ENCODE data around the gene ALDH8A1. TPM values are rescaled to one million over a fixed set of nuclear protein-coding genes. Genes with fewer than 3 reads are reported as not detected.

Gene ALDH8A1
- total and polyA plus RNA-seq, 2 experiments from 2014 or later: 2.0 to 2.1 TPM

DNA sequence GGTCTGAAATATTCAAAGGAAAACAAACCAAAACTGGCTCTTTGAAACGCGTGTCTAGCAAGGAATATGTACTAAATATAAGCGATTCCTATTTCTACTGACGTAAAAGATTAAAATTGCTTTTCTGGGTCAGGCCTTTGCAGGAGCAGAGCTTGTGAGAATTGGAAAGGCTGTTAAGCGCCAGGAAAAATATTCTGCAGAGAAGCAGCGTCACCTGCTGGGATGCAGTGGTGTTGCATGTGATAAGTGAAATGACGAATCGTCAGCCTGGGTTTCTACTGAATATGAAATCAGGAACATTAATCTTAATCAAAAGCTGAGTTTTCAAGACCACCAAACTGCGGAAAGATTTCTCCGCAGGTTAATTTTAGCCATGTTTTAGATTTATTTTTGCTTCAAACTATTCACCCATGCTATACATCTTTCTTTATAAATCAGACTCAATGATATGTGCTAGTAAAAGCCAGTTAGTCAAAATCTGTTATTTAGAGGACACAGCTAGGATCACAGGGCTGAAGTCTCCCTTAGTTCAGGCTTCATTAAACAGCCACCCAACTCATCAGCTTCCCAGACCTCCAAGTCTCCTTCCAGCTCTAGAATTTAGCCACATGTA is 67.4 kb downstream of the ALDH8A1 start:
- TF ChIP-seq, protein P1, sequence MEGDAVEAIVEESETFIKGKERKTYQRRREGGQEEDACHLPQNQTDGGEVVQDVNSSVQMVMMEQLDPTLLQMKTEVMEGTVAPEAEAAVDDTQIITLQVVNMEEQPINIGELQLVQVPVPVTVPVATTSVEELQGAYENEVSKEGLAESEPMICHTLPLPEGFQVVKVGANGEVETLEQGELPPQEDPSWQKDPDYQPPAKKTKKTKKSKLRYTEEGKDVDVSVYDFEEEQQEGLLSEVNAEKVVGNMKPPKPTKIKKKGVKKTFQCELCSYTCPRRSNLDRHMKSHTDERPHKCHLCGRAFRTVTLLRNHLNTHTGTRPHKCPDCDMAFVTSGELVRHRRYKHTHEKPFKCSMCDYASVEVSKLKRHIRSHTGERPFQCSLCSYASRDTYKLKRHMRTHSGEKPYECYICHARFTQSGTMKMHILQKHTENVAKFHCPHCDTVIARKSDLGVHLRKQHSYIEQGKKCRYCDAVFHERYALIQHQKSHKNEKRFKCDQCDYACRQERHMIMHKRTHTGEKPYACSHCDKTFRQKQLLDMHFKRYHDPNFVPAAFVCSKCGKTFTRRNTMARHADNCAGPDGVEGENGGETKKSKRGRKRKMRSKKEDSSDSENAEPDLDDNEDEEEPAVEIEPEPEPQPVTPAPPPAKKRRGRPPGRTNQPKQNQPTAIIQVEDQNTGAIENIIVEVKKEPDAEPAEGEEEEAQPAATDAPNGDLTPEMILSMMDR (IDR thresholded peaks at IDR 0.05; ENCODE audit: low read depth, low read length): peak; percentile 96
- peak; percentile 57 to 92 for DNase-seq (ENCODE audit: low read depth in 1 of 2, low spot score in 1 of 2)
- Histone ChIP-seq H3K4me1 (ENCODE audit: low read depth) (no peaks in the 10 kb centered on the region), H3K27ac (no peak overlapping the region), H3K27me3 (no peaks in the 10 kb centered on the region), H3K4me3 (no peak overlapping the region), H3K9me3 (ENCODE audit: low read depth) (no peaks in the 10 kb centered on the region), H3K36me3 (no peaks in the 10 kb centered on the region)

DNA sequence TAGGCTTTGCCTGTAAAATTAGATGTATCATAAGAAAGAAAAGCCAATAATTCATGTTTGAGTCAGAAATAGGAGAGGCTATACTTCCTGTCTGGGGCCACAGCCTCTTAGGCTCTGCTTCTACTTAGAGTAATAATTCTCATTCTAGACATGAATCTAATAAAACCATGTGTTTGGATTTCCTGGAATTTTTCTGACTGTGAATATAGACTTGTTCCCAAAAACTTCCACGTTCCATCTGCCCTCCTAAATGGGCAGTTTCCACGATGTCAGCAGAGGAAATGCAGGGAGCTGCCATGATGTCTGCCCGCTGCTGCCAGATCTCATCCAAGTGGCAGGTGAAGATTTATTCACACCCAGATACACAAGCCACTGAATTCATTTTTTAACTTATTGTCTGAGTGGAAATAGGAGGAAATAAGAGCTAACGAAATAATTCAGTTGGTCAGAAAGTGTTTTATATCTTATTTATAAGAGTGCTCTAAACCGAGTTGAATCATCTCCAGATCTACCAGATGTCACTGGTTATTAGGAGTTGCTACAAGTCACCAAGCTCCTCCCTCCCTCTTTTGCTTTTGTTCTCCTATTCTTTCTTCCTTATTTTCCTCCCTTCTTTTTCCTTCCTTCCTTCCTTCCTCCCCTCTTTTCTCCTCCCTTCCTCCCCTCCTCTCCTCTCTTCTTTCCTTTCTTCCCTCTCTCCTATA is 69.3 kb downstream of the ALDH8A1 start:
- Histone ChIP-seq H3K27ac (no peak overlapping the region), H3K36me3 (no peaks in the 10 kb centered on the region), H3K4me3 (no peak overlapping the region), H3K4me1 (ENCODE audit: low read depth) (no peaks in the 10 kb centered on the region), H3K27me3 (no peaks in the 10 kb centered on the region), H3K9me3 (ENCODE audit: low read depth) (no peaks in the 10 kb centered on the region)
- DNase-seq (ENCODE audit: low read depth in 1 of 2, low spot score in 1 of 2): no peak
- TF ChIP-seq, protein P1 (IDR thresholded peaks at IDR 0.05; ENCODE audit: low read depth, low read length): no peak

DNA sequence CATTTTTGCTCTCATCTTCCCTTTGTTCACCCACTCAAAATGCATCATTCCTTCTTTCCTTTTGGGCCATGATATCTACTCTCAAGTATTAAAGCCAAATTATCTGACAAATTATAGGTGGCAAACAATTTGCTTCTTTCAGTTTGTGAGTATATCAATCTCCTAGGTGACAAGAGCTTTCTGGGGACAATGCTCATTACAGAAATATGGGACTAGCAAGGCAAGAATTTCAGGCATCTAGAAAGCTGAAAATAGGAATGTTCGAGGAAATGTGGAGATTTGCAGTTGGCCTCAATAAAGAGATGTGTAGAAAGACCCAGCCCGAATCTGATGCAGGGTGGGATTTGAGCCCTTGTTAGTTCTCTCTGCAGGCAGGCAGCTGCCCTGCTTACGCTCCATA is 71.8 kb downstream of the ALDH8A1 start:
- no peak for DNase-seq (ENCODE audit: low read depth in 1 of 2, low spot score in 1 of 2)
- no peak overlapping the region for H3K4me3 ChIP-seq
- H3K9me3 ChIP-seq (ENCODE audit: low read depth): no peaks in the 10 kb centered on the region
- H3K27me3 ChIP-seq: no peaks in the 10 kb centered on the region
- TF ChIP-seq, protein P1 (IDR thresholded peaks at IDR 0.05; ENCODE audit: low read depth, low read length): no peak
- no peaks in the 10 kb centered on the region for H3K4me1 ChIP-seq (ENCODE audit: low read depth)
- no peak overlapping the region for H3K27ac ChIP-seq
- H3K36me3 ChIP-seq: no peaks in the 10 kb centered on the region

DNA sequence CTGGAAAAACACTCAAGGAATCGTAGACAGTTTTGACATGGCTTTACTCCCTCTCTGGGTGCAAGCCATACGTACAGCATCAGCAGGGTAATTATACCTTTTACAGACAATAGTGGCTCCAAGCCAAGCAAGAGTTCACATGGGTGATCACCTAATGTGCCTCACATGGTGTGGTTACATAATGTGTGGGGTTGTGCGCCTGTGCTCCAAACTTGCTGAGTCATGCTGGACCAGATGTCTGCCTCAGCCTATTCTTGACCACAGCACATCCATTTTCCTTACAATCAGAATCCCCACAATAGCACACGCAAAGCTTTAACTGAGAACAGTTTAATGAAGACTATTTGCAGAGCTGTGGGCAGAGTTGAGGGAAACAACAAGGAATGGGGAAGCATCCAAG is 74.5 kb downstream of the ALDH8A1 start:
- TF ChIP-seq, protein P1 (IDR thresholded peaks at IDR 0.05; ENCODE audit: low read depth, low read length): no peak
- DNase-seq (ENCODE audit: low read depth in 1 of 2, low spot score in 1 of 2): peak in 1 of 2 donors; percentile 49

DNA sequence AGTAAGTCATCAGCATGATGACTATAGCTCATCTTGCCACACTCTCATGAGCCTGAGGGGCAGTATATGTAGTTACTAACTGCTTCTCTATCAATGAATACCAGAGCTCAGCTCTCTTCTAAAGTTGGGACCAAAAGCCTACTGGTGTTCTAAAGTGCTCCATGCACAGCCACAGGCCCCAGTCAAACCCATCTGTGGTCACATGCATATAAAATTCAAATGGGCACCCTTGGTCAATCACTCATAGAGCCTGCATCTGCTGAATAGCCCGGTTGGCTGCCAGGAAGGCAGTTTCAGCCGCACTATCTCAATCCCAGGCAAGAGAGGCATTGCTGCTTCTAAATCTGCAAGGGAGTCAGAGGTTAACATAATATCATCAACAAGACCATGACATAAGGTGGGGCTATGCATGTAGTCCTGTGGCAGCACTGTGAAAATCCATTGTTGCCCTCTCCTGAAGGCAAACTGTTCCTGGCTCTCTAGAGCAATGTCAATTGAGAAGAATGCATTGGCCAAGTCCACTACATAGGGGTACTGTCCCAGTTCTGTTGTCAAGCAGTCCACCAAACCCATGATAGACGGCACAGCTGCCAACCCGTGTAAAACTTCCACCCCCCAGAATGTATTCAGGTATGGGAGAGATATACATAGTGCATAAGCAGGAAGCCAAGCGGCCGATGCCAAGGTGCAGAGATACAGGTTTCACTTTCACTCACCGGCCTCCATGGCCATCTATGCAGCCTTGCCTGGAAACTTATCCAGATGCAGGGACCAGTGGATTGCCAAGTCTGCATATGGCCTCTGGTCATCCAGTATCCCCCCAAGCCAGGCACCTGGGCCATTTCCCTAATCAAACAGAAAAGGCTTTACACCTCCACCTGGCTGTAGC is 76.2 kb downstream of the ALDH8A1 start:
- H3K9me3 ChIP-seq (ENCODE audit: low read depth): no peaks in the 10 kb centered on the region
- no peaks in the 10 kb centered on the region for H3K27me3 ChIP-seq
- TF ChIP-seq, protein P1 (IDR thresholded peaks at IDR 0.05; ENCODE audit: low read depth, low read length): no peak
- H3K4me3 ChIP-seq: no peak overlapping the region
- no peak overlapping the region for H3K27ac ChIP-seq
- DNase-seq (ENCODE audit: low read depth in 1 of 2, low spot score in 1 of 2): no peak
- H3K36me3 ChIP-seq: no peaks in the 10 kb centered on the region
- H3K4me1 ChIP-seq (ENCODE audit: low read depth): no peaks in the 10 kb centered on the region

More for the DNA sequence above, 74.5 kb downstream of the ALDH8A1 start:
- no peaks in the 10 kb centered on the region for H3K9me3 ChIP-seq (ENCODE audit: low read depth)
- H3K27me3 ChIP-seq: no peaks in the 10 kb centered on the region
- H3K27ac ChIP-seq: no peak overlapping the region
- no peaks in the 10 kb centered on the region for H3K36me3 ChIP-seq
- H3K4me3 ChIP-seq: no peak overlapping the region
- H3K4me1 ChIP-seq (ENCODE audit: low read depth): no peaks in the 10 kb centered on the region

Data from cardiac muscle cell (in vitro differentiated cells and primary cell).